Pancreas (tissue), 10 donors: ENCODE measurements around the gene FRMD7. TPM values are rescaled to one million over a fixed set of nuclear protein-coding genes. Genes with fewer than 3 reads are reported as not detected.
"Not testable (repeated sequence)": the region's sequence is repeated elsewhere in the genome, so short reads cannot be mapped to it uniquely, and the experiment has no call there.

Source experiments
- ATAC-seq, 4 donors: fragments of 200-7000 bp; cut with Tn5 transposase; one replicate each; pipeline versions ENCODE4 v1.8.0 to v1.9.1; 2020; ENCODE audit warnings: mild to moderate bottlenecking in 4 of 4, moderate library complexity in 4 of 4
- DNase-seq, 6 donors: peaks; one replicate each; pipeline ENCODE4 v3.0.0-alpha.2; 2020
- FAIRE-seq: peaks from 2 replicates; lab custom pipeline; 2012; peaks lifted over from hg19 to GRCh38; lab: Jason Lieb, UNC
- H3K27ac ChIP-seq, 4 donors: fragments of 200-600 bp; sonication (generic); 1 replicate in 3 of 4; 2 replicates in 1 of 4; pipeline versions ENCODE4 v1.5.0 to v1.8.0; 2020
- H3K27me3 ChIP-seq, 4 donors: fragments of 200-600 bp; one replicate each; pipeline ENCODE4 v1.8.0; 2021
- H3K36me3 ChIP-seq, 3 donors: fragments of 200-600 bp; sonication (generic) in 1 of 3; one replicate each; pipeline versions ENCODE4 v1.5.0 to v1.8.0; 2020 to 2021
- H3K4me1 ChIP-seq, 3 donors: fragments of 200-600 bp; one replicate each; pipeline ENCODE4 v1.8.0; 2021
- H3K4me3 ChIP-seq, 4 donors: fragments of 200-600 bp; sonication (generic) in 2 of 4; one replicate each; pipeline versions ENCODE4 v1.5.0 to v1.8.0; 2020 to 2021
- H3K9me3 ChIP-seq, 4 donors: fragments of 200-600 bp; one replicate each; pipeline ENCODE4 v1.8.0; 2021
- WGBS, 2 donors: extraction: QIAGEN DNeasy Blood & Tissue Kit; methylation state at CpG; one replicate each; pipeline ENCODE4 v1.1.7; 2013; 5-methylcytosine and 5-hydroxymethylcytosine counted together
- intact Hi-C, 3 donors: fragments of 100-400 bp; cut with DNase I; formaldehyde crosslinking; loops; one replicate each; pipeline versions ENCODE4 v1.11.1 to v1.14.2; 2022
- polyA plus RNA-seq, 2 donors: library from polyadenylated mRNA; stranded (reverse); fragments of 200-250 nt; gene quantifications; one replicate each; pipeline ENCODE4 v1.2.3, GENCODE V29; 2013
- total RNA-seq, 6 donors: library from RNA; stranded (reverse); fragmentation: NEBNext Ultra II Directional in 4 of 6; extraction: Animal tissue kit (Norgen Biotek cat#: 25700) in 4 of 6; gene quantifications; one replicate each; pipeline versions ENCODE4 v1.2.1 to v1.2.4, GENCODE V29; 2021 to 2023
- TF ChIP-seq, protein P1 (sequence below), 4 donors: fragments of 200-600 bp; sonication (generic) in 3 of 4; IDR thresholded peaks; one replicate each; pipeline versions ENCODE4 v1.5.0 to v1.8.0; 2021; ENCODE audit warnings: antibody characterized with exemption in 4 of 4
- donor health status: healthy with polysubstance abuse.
- donor health status: DM: no; HTN: no; CAD: no; lungs with moderate emphysema.
- donor health status: DM: no; HTN: no; CAD: no.
- donor health status: control.
- donor health status: control.
- donor health status: Bipolar disorder and iron deficiency.
- donor health status: DM: yes; HTN: yes; CAD: no.
- donor health status: DM: no; HTN: no; CAD: no.
- donor health status: DM: no; HTN: no; CAD: no.
- donor health status: DM: yes; HTN: yes; CAD: no.

The FRMD7 gene
- total and polyA plus RNA-seq, 8 donors = 0.02 TPM; not detected in 7

DNA sequence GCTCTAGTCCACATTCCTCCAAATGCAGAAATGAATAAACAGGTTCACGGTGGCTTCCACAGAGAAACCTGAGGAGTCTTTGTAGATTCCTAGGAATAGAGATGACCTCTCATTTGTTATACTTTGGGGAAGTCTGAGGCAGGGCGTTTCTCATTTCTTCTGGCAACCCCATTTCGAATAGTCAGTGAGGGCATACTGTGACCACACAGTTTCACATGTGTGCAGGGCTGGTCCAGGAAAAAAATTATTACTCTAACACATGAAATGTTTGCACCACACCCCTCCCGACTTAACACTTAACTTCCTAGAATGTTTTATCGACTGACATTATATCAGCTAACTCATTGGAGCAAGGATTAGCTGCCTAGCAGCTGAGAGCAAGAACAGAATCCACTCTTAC is 12.0 kb downstream of the FRMD7 start:
- no peaks in the 10 kb centered on the region for H3K9me3 ChIP-seq
- no peak overlapping the region for H3K4me3 ChIP-seq
- TF ChIP-seq, protein P1, sequence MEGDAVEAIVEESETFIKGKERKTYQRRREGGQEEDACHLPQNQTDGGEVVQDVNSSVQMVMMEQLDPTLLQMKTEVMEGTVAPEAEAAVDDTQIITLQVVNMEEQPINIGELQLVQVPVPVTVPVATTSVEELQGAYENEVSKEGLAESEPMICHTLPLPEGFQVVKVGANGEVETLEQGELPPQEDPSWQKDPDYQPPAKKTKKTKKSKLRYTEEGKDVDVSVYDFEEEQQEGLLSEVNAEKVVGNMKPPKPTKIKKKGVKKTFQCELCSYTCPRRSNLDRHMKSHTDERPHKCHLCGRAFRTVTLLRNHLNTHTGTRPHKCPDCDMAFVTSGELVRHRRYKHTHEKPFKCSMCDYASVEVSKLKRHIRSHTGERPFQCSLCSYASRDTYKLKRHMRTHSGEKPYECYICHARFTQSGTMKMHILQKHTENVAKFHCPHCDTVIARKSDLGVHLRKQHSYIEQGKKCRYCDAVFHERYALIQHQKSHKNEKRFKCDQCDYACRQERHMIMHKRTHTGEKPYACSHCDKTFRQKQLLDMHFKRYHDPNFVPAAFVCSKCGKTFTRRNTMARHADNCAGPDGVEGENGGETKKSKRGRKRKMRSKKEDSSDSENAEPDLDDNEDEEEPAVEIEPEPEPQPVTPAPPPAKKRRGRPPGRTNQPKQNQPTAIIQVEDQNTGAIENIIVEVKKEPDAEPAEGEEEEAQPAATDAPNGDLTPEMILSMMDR (IDR thresholded peaks at IDR 0.05) = no peak
- H3K36me3 ChIP-seq = no peaks in the 10 kb centered on the region
- WGBS, 2 donors = 60 to 70% methylated on average over 5 of the region's 5 CpGs
- intact Hi-C loops = no loop called here
- peaks cover 0 to 7% (median 0%) of the 10 kb centered on the region in 4 donors for H3K27me3 ChIP-seq
- H3K4me1 ChIP-seq = no peaks in the 10 kb centered on the region
- no peak for FAIRE-seq
- no peak for DNase-seq
- no peak for ATAC-seq
- H3K27ac ChIP-seq = no peak overlapping the region

DNA sequence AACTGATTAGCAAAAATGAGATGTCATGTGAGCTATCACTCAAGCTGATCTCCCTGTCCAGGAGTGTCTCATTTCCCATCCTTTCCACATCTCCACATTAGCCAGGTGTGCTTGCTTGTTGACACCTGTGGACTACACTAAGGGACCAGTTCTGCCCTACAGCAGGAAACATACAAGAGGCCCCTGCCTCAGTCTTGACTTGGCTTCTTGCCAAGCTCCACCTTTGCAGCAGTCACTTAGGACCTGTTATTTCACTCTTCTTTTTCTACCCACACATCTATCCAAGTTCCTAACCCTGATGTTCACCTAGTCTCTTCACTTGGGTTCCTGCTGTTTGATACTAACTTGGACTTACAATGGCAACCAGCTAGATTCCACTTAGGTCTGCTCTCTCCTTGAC is 13.2 kb downstream of the FRMD7 start:
- Histone ChIP-seq H3K36me3 (no peaks in the 10 kb centered on the region), H3K27me3 (peaks cover 0 to 7% (median 0%) of the 10 kb centered on the region in 4 donors), H3K4me3 (no peak overlapping the region), H3K27ac (no peak overlapping the region), H3K9me3 (no peaks in the 10 kb centered on the region), H3K4me1 (no peaks in the 10 kb centered on the region)
- ATAC-seq = no peak
- no peak for DNase-seq
- TF ChIP-seq, protein P1 (IDR thresholded peaks at IDR 0.05) = no peak
- intact Hi-C loops = no loop called here
- FAIRE-seq = no peak

DNA sequence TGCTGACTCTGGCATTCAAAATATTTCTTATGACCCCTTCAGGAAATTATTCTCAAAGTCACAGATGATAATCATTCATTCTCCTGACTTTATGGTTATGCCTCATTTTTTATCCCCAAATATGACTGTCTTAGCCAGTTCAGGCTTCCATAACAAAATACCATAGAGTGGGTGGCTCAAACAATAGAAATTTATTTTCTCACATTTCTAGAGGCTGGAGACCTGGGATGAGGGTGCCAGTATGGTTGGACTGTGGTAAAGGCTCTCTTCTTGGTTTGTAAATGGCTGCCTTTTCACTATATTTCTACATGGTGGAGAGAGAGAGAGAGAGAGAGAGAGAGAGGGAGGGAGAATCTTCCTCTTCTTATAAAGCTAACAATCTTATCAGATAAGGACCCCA is 20.5 kb downstream of the FRMD7 start:
- DNase-seq (no peak), ATAC-seq (no peak), FAIRE-seq (no peak)
- peaks cover 0 to 12% (median 6%) of the 10 kb centered on the region in 4 donors for H3K27me3 ChIP-seq
- H3K36me3 ChIP-seq = no peaks in the 10 kb centered on the region
- H3K9me3 ChIP-seq = no peaks in the 10 kb centered on the region
- no peak overlapping the region for H3K4me3 ChIP-seq
- no peaks in the 10 kb centered on the region for H3K4me1 ChIP-seq
- TF ChIP-seq, protein P1 (IDR thresholded peaks at IDR 0.05) = no peak
- intact Hi-C loops = no loop called here
- H3K27ac ChIP-seq = no peak overlapping the region

DNA sequence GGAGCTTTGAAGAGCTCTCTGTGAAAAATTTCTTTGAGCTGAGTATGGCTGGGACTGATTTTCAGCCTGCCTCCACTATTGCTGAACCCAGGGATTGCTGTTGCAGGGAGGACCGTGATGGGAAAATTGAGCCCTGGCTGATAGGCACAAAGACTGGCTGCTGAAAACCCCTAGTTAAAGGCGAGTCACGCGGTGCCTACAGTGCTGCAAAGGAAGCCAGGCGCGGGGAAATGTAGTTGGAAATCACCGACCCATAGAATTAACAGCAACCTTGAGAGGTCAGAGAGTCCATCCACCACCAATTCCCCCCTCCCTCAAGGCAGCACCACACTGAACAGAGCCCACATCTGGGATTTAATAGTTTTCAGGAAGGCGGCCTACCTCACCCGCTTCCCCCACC is 26.0 kb downstream of the FRMD7 start:
- Histone ChIP-seq H3K36me3 (no peaks in the 10 kb centered on the region), H3K27me3 (peaks cover 0 to 12% (median 6%) of the 10 kb centered on the region in 4 donors), H3K4me1 (no peaks in the 10 kb centered on the region), H3K27ac (no peak overlapping the region), H3K9me3 (no peaks in the 10 kb centered on the region), H3K4me3 (no peak overlapping the region)
- 67 to 82% methylated on average over 9 of the region's 9 CpGs for WGBS, 2 donors
- DNase-seq (no peak), ATAC-seq (no peak), FAIRE-seq (no peak)
- TF ChIP-seq, protein P1 (IDR thresholded peaks at IDR 0.05) = no peak
- intact Hi-C loops = no loop called here

DNA sequence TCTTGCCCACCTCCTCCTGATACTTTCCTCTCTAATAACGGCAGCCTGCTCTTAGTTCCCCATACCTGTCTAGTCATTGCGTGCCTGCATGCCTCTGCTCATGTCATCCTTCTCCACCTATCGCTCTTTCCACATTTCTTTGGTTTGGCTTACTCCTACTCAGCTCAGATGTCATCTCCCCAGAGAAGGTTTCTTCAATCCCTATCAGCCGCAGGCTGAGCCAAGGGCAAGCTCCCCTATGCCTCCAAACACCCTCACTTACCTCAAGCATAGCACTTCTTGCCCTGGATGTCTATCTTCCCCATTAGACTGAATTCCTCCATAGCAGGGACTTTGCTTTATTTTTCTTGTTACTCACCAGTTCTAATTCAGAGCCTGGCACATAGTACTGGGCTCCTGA is 26.6 kb downstream of the FRMD7 start:
- DNase-seq (no peak), ATAC-seq (no peak), FAIRE-seq (no peak)
- no peaks in the 10 kb centered on the region for H3K9me3 ChIP-seq
- intact Hi-C loops = no loop called here
- H3K36me3 ChIP-seq = no peaks in the 10 kb centered on the region
- H3K27ac ChIP-seq = no peak overlapping the region
- no peaks in the 10 kb centered on the region for H3K4me1 ChIP-seq
- peaks cover 0 to 16% (median 6%) of the 10 kb centered on the region in 4 donors for H3K27me3 ChIP-seq
- TF ChIP-seq, protein P1 (IDR thresholded peaks at IDR 0.05) = no peak
- H3K4me3 ChIP-seq = no peak overlapping the region
- 65 to 84% methylated on average over 4 of the region's 4 CpGs for WGBS, 2 donors

GRCh38 chrX:132098704-132099103 is 29.1 kb downstream of the FRMD7 start:
- intact Hi-C loops, H3K4me3 ChIP-seq, H3K4me1 ChIP-seq, FAIRE-seq, H3K27ac ChIP-seq, H3K9me3 ChIP-seq, ATAC-seq, DNase-seq, H3K36me3 ChIP-seq: not testable (repeated sequence)
- 45 to 66% methylated on average over 4 of the region's 4 CpGs for WGBS, 2 donors
- peaks cover 0 to 12% (median 0%) of the 10 kb centered on the region in 4 donors for H3K27me3 ChIP-seq
